Sciatic nerve (tissue), 1 donor: ENCODE data around the gene ZNF431. TPM values are rescaled to one million over a fixed set of nuclear protein-coding genes. Genes with fewer than 3 reads are reported as not detected.

Source experiments
- total RNA-seq: library from RNA; stranded (reverse); fragmentation: NEBNext Ultra II Directional; extraction: Animal tissue kit (Norgen Biotek cat#: 25700); gene quantifications from one replicate; pipeline ENCODE4 v1.2.1, GENCODE V29; 2021
- donor health status: DM: no; HTN: no; CAD: no.

ZNF431 gene
- total RNA-seq, 1 donor from 2014 or later, result 20.2 TPM

Other genes starting within 250 kb of the ZNF431 start
- 4.8 TPM for gene ZNF85, start 218.8 kb upstream of the ZNF431 start, total RNA-seq
- gene ZNF430, start 121.4 kb upstream of the ZNF431 start, total RNA-seq, result 20.2 TPM
- gene ZNF714, start 59.8 kb upstream of the ZNF431 start, total RNA-seq, result 10.4 TPM
- gene ZNF708, start 187.4 kb downstream of the ZNF431 start, total RNA-seq, result 24.1 TPM
- 5.3 TPM for gene ZNF738, start 217.0 kb downstream of the ZNF431 start, total RNA-seq